Chondrocyte (in vitro differentiated cells): ENCODE data around the gene MAP7D2. TPM values are rescaled to one million over a fixed set of nuclear protein-coding genes. Genes with fewer than 3 reads are reported as not detected.

Experiments
- DNase-seq: peaks from one replicate; pipeline ENCODE4 v3.0.0; 2021; ENCODE audit warnings: mixed read lengths, low spot score
- H3K27ac Mint-ChIP-seq: one replicate; pipeline ENCODE4 v1.8.0; 2021; ENCODE audit warnings: mild to moderate bottlenecking, moderate library complexity, mixed read lengths; ENCODE audit not compliant: unreplicated experiment
- H3K27me3 Mint-ChIP-seq: 2 replicates; pipeline ENCODE4 v1.8.0; 2021; ENCODE audit warnings: low read depth, mixed read lengths
- H3K36me3 Mint-ChIP-seq: 2 replicates; pipeline ENCODE4 v1.8.0; 2021; ENCODE audit warnings: low read depth, mixed read lengths
- H3K4me1 Mint-ChIP-seq: 2 replicates; pipeline ENCODE4 v1.8.0; 2021; ENCODE audit warnings: low read depth, mild to moderate bottlenecking, mixed read lengths
- H3K4me3 Mint-ChIP-seq: one replicate; pipeline ENCODE4 v1.8.0; 2021; ENCODE audit warnings: mild to moderate bottlenecking, moderate library complexity, mixed read lengths; ENCODE audit not compliant: unreplicated experiment
- H3K9me3 Mint-ChIP-seq: 2 replicates; pipeline ENCODE4 v1.8.0; 2021; ENCODE audit warnings: low read depth, mixed read lengths
- CTCF ChIP-seq: fragments of 200-600 bp; sonication (generic); IDR thresholded peaks from 2 replicates; pipeline ENCODE4 v1.5.0; 2021; ENCODE audit warnings: antibody characterized with exemption, mild to moderate bottlenecking, moderate library complexity
- total RNA-seq: library from RNA; stranded (reverse); gene quantifications from 3 replicates; pipeline ENCODE4 v1.2.1, GENCODE V29; 2021

The MAP7D2 gene
- total RNA-seq, 1 donor from 2014 or later, result 0.62 TPM

GRCh38 chrX:20139966-20140365, 23.3 kb upstream of the MAP7D2 start:
- H3K27ac Mint-ChIP-seq, result no peak overlapping the region
- no peak for TF ChIP-seq CTCF
- H3K36me3 Mint-ChIP-seq, result peaks cover 3% of the 10 kb centered on the region
- peak overlapping the region; percentile 84 for H3K4me3 Mint-ChIP-seq
- no peaks in the 10 kb centered on the region for H3K27me3 Mint-ChIP-seq
- H3K9me3 Mint-ChIP-seq, result no peaks in the 10 kb centered on the region
- DNase-seq, result no peak
- H3K4me1 Mint-ChIP-seq, result peaks cover 18% of the 10 kb centered on the region

- TF ChIP-seq CTCF, result no peak
- no peaks in the 10 kb centered on the region for H3K9me3 Mint-ChIP-seq
- no peak for DNase-seq
- peaks cover 3% of the 10 kb centered on the region for H3K36me3 Mint-ChIP-seq
- H3K4me3 Mint-ChIP-seq, result no peak overlapping the region
- H3K4me1 Mint-ChIP-seq, result peaks cover 23% of the 10 kb centered on the region
- H3K27ac Mint-ChIP-seq, result peak overlapping the region; percentile 39
- H3K27me3 Mint-ChIP-seq, result no peaks in the 10 kb centered on the region
Measured at GRCh38 chrX:20135944-20136343, 19.2 kb upstream of the MAP7D2 start.

- peaks cover 8% of the 10 kb centered on the region for H3K36me3 Mint-ChIP-seq
- no peak overlapping the region for H3K4me3 Mint-ChIP-seq
- no peaks in the 10 kb centered on the region for H3K27me3 Mint-ChIP-seq
- no peak for TF ChIP-seq CTCF
- DNase-seq, result no peak
- no peaks in the 10 kb centered on the region for H3K9me3 Mint-ChIP-seq
- H3K4me1 Mint-ChIP-seq, result peaks cover 14% of the 10 kb centered on the region
- peak overlapping the region; percentile 5 for H3K27ac Mint-ChIP-seq
Measured at GRCh38 chrX:20132666-20133065, 16.0 kb upstream of the MAP7D2 start.

- H3K36me3 Mint-ChIP-seq, result peaks cover 4% of the 10 kb centered on the region
- H3K4me3 Mint-ChIP-seq, result no peak overlapping the region
- H3K27me3 Mint-ChIP-seq, result no peaks in the 10 kb centered on the region
- no peaks in the 10 kb centered on the region for H3K9me3 Mint-ChIP-seq
- peaks cover 14% of the 10 kb centered on the region for H3K4me1 Mint-ChIP-seq
- TF ChIP-seq CTCF, result no peak
- peak overlapping the region; percentile 83 for H3K27ac Mint-ChIP-seq
- no peak for DNase-seq
Measured at GRCh38 chrX:20130357-20130756, 13.7 kb upstream of the MAP7D2 start.

GRCh38 chrX:20129547-20129946, 12.8 kb upstream of the MAP7D2 start:
- Mint-ChIP-seq H3K9me3 (no peaks in the 10 kb centered on the region), H3K4me1 (peaks cover 14% of the 10 kb centered on the region), H3K4me3 (no peak overlapping the region), H3K36me3 (peaks cover 4% of the 10 kb centered on the region), H3K27me3 (no peaks in the 10 kb centered on the region), H3K27ac (peak overlapping the region; percentile 80)
- no peak for TF ChIP-seq CTCF
- DNase-seq, result no peak
